NK-92 (cell line): ENCODE measurements around the gene C1orf56.
"Not testable (repeated sequence)": the region's sequence is repeated elsewhere in the genome, so short reads cannot be mapped to it uniquely, and the experiment has no call there.

Experiments used
- DNase-seq: peaks from one replicate; lab custom pipeline; 2025; ENCODE audit not compliant: unreplicated experiment; lab: John Stamatoyannopoulos, UW

Gene C1orf56

DNA sequence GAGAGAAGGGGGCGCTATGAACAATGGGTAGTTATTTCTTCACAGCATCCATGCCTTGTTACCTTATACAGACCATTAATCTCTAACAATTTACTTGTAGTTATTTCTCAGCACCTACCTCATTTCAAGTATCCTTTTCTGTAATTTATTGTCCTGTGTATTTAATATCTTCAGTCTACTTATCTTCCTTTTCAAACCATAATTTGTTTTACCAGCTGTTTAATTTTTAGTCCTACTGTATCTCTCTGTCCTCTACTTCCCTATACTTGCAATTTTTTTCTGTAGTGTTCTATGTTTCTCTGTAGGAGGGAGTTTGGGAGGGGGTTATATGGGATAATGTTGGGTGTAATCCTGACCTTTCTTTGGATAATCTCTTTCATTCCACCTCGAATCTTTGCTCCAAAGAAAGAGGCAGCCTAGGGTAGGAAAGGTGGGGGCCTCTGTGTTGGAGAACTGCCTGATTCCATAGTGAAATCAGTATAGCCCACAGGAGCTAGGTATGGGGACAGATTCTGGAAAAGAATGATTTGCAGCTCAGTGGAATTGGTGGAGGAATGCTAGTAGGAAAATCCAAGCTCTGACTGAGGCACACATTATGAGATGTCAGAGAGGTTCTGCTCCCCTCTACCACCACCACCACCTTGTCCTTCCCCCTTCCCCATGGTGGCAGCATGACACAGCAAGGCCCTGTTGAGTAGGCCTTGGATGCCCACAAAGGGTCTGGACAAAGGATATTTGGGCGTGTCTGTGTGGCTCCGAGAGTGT is 13.3 kb downstream of the C1orf56 start:
- no peak for DNase-seq

DNA sequence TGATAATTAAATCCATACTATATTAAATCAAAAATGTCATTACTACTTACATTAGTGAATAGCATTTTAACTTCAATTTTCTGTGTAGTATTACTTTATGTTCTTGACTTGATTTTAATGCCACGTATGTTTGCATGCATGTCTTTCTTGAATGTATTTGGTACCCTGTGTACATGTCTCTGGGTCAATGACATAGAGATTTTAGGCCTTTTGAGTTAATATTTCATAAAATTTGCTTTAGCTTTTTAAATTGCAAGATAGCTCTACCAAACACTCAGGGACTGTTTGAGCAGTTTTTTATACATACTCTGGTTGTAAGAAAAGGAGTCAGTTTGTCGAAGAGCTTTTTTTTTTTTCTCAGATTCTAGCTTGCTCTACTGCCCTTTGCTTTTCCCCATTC is 14.2 kb downstream of the C1orf56 start:
- no peak for DNase-seq

DNA sequence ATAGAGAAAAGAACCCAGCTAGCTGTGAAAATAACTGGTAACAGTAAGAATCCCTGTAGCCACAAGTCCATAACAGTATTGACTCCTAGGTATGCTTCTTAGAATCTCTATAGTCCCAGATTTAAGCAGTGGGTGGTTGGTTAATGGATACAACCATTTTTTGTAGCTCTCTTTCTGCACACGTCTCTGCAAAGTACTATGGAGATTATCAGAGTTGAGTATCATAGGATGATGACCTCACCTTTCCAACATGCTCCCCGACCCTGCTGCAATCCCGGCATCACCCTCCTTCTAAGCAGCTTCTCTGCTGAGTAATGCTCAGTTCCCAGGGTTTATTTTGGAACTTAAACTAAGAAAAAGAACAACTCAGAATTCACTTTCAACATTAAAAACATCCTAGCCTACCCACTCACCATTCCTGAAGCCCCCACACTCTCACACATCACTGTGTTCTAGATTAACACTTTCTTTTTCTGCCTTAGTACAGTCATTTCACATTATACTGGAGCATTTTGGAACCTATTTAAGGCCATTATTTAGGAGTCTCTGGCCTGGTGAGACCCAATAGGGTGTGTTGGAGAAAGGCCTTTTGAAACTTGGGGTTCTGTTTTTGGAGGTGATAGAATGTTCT is 15.3 kb downstream of the C1orf56 start:
- DNase-seq = no peak

DNA sequence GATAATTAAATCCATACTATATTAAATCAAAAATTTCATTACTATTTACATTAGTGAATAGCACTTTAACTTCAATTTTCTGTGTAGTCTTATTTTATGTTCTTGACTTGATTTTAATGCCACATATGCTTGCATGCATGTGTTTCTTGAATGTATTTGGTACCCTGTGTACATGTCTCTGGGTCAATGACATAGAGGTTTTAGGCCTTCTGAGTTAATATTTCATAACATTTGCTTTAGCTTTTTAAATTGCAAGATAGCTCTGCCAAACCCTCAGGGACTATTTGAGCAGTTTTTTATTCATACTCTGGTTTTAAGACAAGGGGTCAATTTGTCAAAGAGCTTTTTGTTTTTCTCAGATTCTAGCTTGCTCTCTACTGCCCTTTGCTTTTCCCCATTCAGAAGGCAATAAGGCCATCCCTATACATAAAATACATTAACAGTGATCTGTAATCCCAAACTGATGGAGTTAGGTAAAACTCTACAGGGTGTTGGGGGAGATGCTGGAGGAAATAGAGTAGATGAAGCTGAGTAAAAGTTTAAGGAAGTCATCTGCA is 17.6 kb downstream of the C1orf56 start:
- no peak for DNase-seq

- DNase-seq = no peak
Measured at GRCh38 chr1:151067185-151067584, 19.6 kb downstream of the C1orf56 start.

DNA sequence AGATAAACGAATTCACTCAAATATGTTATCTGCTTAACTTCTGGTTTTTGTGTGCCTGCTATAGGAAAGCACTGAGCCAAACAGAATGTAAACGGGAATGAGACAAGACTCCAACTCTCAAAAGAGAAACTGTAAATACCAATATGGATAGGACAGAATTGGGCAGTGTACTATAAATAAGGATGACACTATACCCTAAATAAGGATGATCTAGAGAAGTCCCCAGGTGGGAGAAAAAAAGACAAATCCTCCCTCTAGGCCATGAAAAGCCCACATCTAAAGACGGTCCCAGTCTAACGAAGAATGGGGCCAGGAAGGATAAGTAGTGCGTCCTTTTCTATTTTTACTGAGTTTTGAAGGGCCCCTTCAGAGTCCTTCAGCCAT is 21.5 kb downstream of the C1orf56 start:
- no peak for DNase-seq

GRCh38 chr1:151070474-151071276 is 23.1 kb downstream of the C1orf56 start, which contains the start of gene GABPB2:
Gene GABPB2 (plus strand): TSS chr1:151070761. CDS start chr1:151088190, 17,429 bp downstream.
- DNase-seq = peak; percentile 24

GRCh38 chr1:151072224-151072623 is 24.7 kb downstream of the C1orf56 start:
- DNase-seq = no peak

DNA sequence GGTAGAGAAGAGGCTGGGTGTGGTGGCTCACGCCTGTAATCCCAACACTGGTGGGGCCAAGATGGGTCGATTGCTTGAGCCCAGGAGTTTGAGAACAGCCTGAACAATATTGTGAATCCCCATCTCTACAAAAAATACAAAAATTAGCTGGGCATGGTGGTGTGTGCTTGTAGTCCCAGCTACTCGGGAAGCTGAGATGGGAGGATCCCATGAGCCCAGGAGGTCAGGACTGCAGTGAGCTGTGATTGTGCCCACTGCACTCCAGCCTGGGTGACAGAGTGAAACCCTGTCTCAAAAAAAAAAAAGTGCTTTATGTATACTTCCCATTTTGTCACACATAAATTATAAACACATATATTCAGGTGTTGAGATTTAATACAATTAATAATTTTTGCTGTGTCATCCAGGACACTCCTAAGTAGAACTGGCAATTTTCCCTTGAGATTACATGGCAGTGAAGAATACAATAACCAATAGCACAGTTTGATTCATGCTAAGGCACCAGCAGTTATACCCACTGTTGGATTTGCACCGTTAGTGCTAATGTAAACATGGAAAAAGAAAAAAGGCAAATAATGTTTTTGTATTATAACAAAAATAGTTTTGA is 38.5 kb downstream of the C1orf56 start:
- DNase-seq = no peak

GRCh38 chr1:151097426-151097825 is 49.9 kb downstream of the C1orf56 start:
- not testable (repeated sequence) for DNase-seq

- DNase-seq = no peak
Measured at GRCh38 chr1:151098126-151098525, 50.6 kb downstream of the C1orf56 start.
